ENCODE results near the gene GMFB. TPM values are rescaled to one million over a fixed set of nuclear protein-coding genes. Genes with fewer than 3 reads are reported as not detected.

The GMFB gene
- total and polyA plus RNA-seq, 9 of the 15 experiments (the other 6 are each of a cell fraction or from before 2014, with no cell fraction given) = 14.0 to 31.7 (median 20.5) TPM

DNA sequence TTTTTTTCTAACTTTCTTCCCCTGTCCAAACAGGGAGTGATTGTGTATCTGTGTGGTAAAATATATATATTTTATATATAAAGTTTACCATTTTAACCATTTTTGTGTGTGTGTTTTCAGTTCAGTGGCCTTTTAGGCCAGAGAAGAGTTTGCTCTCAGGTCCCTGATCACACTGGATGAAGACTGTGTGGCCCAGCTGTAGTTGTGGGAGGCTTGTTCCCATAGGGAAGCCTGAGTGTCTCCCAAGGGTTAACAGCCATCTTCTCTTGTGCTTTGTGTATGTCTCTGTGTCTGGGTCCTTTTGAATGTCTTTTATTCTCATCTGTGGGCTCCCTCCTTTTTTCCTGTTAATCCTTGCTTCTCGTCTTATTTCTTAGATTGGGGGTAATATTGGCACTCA lies 44.3 kb upstream of the GMFB start:
- Histone ChIP-seq H2AFZ (ENCODE audit: low read depth, low read length) (no peak overlapping the region), H3K9me3 (replicated peaks; ENCODE audit: control insufficient read depth, insufficient read depth, low read depth, low read length) (no peaks in the 10 kb centered on the region), H3K4me2 (ENCODE audit: insufficient read depth, low read length) (no peak overlapping the region), H3K27me3 (ENCODE audit: control insufficient read depth in 2 of 2, insufficient read depth in 2 of 2, low read length in 2 of 2) (no peaks in the 10 kb centered on the region), H3K9ac (ENCODE audit: insufficient read depth in 1 of 2, low read depth in 2 of 2, low read length in 2 of 2) (no peak overlapping the region), H3K4me1 (replicated peaks in 1 of 2; ENCODE audit: control insufficient read depth in 2 of 2, insufficient read depth in 2 of 2, low read length in 2 of 2) (no peaks in the 10 kb centered on the region), H3K27ac (ENCODE audit: extremely low read depth, low read depth, low read length) (no peak overlapping the region), H3K36me3 (ENCODE audit: control insufficient read depth, insufficient read depth, low read length) (0 out of 3 replicates have a peak, but pooled peaks cover 1% of the 10 kb centered on the region), H3K79me2 (ENCODE audit: control insufficient read depth, insufficient read depth, low read length) (no peaks in the 10 kb centered on the region), H3K4me3 (no peak overlapping the region), H3K9me1 (ENCODE audit: control insufficient read depth, insufficient read depth, low read length) (no peaks in the 10 kb centered on the region), H4K20me1 (replicated peaks; ENCODE audit: control insufficient read depth, insufficient read depth, low read length) (no peaks in the 10 kb centered on the region)
- WGBS (ENCODE audit: insufficient coverage, low coverage, missing lambda C conversion rate) = 100% methylated on average over 1 of the region's 1 CpG
- CTCF ChIA-PET (ENCODE audit: low intra/inter-chr PET ratio) = no interaction called here
- TF ChIP-seq ZBTB2 (IDR thresholded peaks at IDR 0.05) = no peak
- TF ChIP-seq, protein P1, sequence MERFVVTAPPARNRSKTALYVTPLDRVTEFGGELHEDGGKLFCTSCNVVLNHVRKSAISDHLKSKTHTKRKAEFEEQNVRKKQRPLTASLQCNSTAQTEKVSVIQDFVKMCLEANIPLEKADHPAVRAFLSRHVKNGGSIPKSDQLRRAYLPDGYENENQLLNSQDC (CRISPR knock-in tag; IDR thresholded peaks at IDR 0.05) = no peak
- TF ChIP-seq GATAD2B (IDR thresholded peaks at IDR 0.05; ENCODE audit: borderline replicate concordance) = no peak
- TF ChIP-seq, protein P2, sequence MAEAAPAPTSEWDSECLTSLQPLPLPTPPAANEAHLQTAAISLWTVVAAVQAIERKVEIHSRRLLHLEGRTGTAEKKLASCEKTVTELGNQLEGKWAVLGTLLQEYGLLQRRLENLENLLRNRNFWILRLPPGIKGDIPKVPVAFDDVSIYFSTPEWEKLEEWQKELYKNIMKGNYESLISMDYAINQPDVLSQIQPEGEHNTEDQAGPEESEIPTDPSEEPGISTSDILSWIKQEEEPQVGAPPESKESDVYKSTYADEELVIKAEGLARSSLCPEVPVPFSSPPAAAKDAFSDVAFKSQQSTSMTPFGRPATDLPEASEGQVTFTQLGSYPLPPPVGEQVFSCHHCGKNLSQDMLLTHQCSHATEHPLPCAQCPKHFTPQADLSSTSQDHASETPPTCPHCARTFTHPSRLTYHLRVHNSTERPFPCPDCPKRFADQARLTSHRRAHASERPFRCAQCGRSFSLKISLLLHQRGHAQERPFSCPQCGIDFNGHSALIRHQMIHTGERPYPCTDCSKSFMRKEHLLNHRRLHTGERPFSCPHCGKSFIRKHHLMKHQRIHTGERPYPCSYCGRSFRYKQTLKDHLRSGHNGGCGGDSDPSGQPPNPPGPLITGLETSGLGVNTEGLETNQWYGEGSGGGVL (CRISPR knock-in tag; IDR thresholded peaks at IDR 0.05) = no peak
- no peak for TF ChIP-seq RHOXF2B (CRISPR knock-in tag; conservative IDR thresholded peaks at IDR 0.05)
- TF ChIP-seq THRB (CRISPR knock-in tag; conservative IDR thresholded peaks at IDR 0.05) = no peak
- TF ChIP-seq YBX1 (IDR thresholded peaks at IDR 0.05) = no peak
- no peak for TF ChIP-seq ARID1B (IDR thresholded peaks at IDR 0.05)
- no peak for TF ChIP-seq SRF (CRISPR knock-in tag; IDR thresholded peaks at IDR 0.05)
- FAIRE-seq (no peak), DNase-seq (ENCODE audit: extremely low read depth in 1 of 4, low spot score in 3 of 4) (no peak), ATAC-seq (no peak)
- in situ Hi-C loops (cut with MboI) = no loop called here
- BruUV-seq (replicated peaks) = no TSS peak
- intact Hi-C loops (cut with micrococcal nuclease) = no loop called here
- POLR2A ChIA-PET = interaction anchor here (0.6 kb wide), 1 partner anchor 335 kb away, joined by 4 read pairs; no protein-coding TSS in a partner anchor
